Putamen (tissue), 1 donor: ENCODE data around the gene PWWP2B.
"Not testable (repeated sequence)": the region's sequence is repeated elsewhere in the genome, so short reads cannot be mapped to it uniquely, and the experiment has no call there.

Experiments used
- DNase-seq: peaks from one replicate; pipeline ENCODE4 v3.0.0-alpha.2; 2016; ENCODE audit warnings: low spot score

PWWP2B gene

GRCh38 chr10:132397036-132397541 lies at the start of gene PWWP2B:
Gene PWWP2B (plus strand): TSS chr10:132397200. CDS start chr10:132397227, 27 bp downstream.
- no peak for DNase-seq

- DNase-seq: no peak
These were observed 49.6 kb upstream of the PWWP2B start for GRCh38 chr10:132347211-132347930.

GRCh38 chr10:132347931-132348267 lies 49.1 kb upstream of the PWWP2B start:
- no peak for DNase-seq

GRCh38 chr10:132349766-132350165 lies 47.2 kb upstream of the PWWP2B start:
- DNase-seq: no peak

GRCh38 chr10:132350391-132350790 lies 46.6 kb upstream of the PWWP2B start:
- no peak for DNase-seq

- DNase-seq: no peak
These were observed 46.1 kb upstream of the PWWP2B start for GRCh38 chr10:132350946-132351345.

- DNase-seq: no peak
These were observed 45.4 kb upstream of the PWWP2B start for GRCh38 chr10:132351611-132352010.

GRCh38 chr10:132352462-132353308 lies 44.3 kb upstream of the PWWP2B start:
- DNase-seq: not testable (repeated sequence)

GRCh38 chr10:132353456-132354355 lies 43.3 kb upstream of the PWWP2B start:
- no peak for DNase-seq

GRCh38 chr10:132354356-132355094 lies 42.5 kb upstream of the PWWP2B start:
- DNase-seq: no peak

- DNase-seq: no peak
These were observed 41.7 kb upstream of the PWWP2B start for GRCh38 chr10:132355297-132355696.

- DNase-seq: no peak
These were observed 41.2 kb upstream of the PWWP2B start for GRCh38 chr10:132355754-132356153.

- no peak for DNase-seq
These were observed 40.3 kb upstream of the PWWP2B start for GRCh38 chr10:132356621-132357195.

- DNase-seq: no peak
These were observed 39.5 kb upstream of the PWWP2B start for GRCh38 chr10:132357286-132358058.

- no peak for DNase-seq
These were observed 37.5 kb upstream of the PWWP2B start for GRCh38 chr10:132359305-132360040.

GRCh38 chr10:132360766-132361447 lies 36.1 kb upstream of the PWWP2B start:
- DNase-seq: no peak

- no peak for DNase-seq
These were observed 35.4 kb upstream of the PWWP2B start for GRCh38 chr10:132361581-132362101.

- no peak for DNase-seq
These were observed 34.8 kb upstream of the PWWP2B start for GRCh38 chr10:132362151-132362611.

- no peak for DNase-seq
These were observed 33.6 kb upstream of the PWWP2B start for GRCh38 chr10:132363376-132363775.
